Measurements from ENCODE around the gene KCTD4.

The KCTD4 gene

GRCh38 chr13:45216193-45216592 is 15.3 kb upstream of the KCTD4 start:
- no peak overlapping the region for H3K27ac ChIP-seq
- H3K4me2 ChIP-seq = no peak overlapping the region
- peaks cover 34% of the 10 kb centered on the region for H3K4me1 ChIP-seq (ENCODE audit: low read depth, poor library complexity, severe bottlenecking)
- H3K27me3 ChIP-seq (ENCODE audit: insufficient read depth, low read depth) = no peaks in the 10 kb centered on the region
- no peak overlapping the region for H3K4me3 ChIP-seq (IDR thresholded peaks at IDR 0.05; ENCODE audit: insufficient read depth, low read depth, low read length)
- H2AFZ ChIP-seq (ENCODE audit: low read depth) = no peak overlapping the region
- no peaks in the 10 kb centered on the region for H4K20me1 ChIP-seq (ENCODE audit: insufficient read depth)
- H3K79me2 ChIP-seq (ENCODE audit: insufficient read depth, low read depth) = no peaks in the 10 kb centered on the region
- H3K9ac ChIP-seq = no peak overlapping the region
- no peaks in the 10 kb centered on the region for H3K36me3 ChIP-seq (ENCODE audit: insufficient read depth)
- TF ChIP-seq, protein P1, sequence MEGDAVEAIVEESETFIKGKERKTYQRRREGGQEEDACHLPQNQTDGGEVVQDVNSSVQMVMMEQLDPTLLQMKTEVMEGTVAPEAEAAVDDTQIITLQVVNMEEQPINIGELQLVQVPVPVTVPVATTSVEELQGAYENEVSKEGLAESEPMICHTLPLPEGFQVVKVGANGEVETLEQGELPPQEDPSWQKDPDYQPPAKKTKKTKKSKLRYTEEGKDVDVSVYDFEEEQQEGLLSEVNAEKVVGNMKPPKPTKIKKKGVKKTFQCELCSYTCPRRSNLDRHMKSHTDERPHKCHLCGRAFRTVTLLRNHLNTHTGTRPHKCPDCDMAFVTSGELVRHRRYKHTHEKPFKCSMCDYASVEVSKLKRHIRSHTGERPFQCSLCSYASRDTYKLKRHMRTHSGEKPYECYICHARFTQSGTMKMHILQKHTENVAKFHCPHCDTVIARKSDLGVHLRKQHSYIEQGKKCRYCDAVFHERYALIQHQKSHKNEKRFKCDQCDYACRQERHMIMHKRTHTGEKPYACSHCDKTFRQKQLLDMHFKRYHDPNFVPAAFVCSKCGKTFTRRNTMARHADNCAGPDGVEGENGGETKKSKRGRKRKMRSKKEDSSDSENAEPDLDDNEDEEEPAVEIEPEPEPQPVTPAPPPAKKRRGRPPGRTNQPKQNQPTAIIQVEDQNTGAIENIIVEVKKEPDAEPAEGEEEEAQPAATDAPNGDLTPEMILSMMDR (conservative IDR thresholded peaks at IDR 0.05; ENCODE audit: low read depth, low read length) = no peak

- Histone ChIP-seq H3K4me2 (no peak overlapping the region), H3K79me2 (ENCODE audit: insufficient read depth, low read depth) (no peaks in the 10 kb centered on the region), H3K27ac (no peak overlapping the region), H3K27me3 (ENCODE audit: insufficient read depth, low read depth) (no peaks in the 10 kb centered on the region), H2AFZ (ENCODE audit: low read depth) (no peak overlapping the region), H3K4me1 (ENCODE audit: low read depth, poor library complexity, severe bottlenecking) (peaks cover 34% of the 10 kb centered on the region), H3K9ac (no peak overlapping the region), H4K20me1 (ENCODE audit: insufficient read depth) (no peaks in the 10 kb centered on the region), H3K4me3 (IDR thresholded peaks at IDR 0.05; ENCODE audit: insufficient read depth, low read depth, low read length) (no peak overlapping the region), H3K36me3 (ENCODE audit: insufficient read depth) (no peaks in the 10 kb centered on the region)
- TF ChIP-seq, protein P1 (conservative IDR thresholded peaks at IDR 0.05; ENCODE audit: low read depth, low read length) = no peak
Measured at GRCh38 chr13:45215392-45216077, 14.7 kb upstream of the KCTD4 start.

DNA sequence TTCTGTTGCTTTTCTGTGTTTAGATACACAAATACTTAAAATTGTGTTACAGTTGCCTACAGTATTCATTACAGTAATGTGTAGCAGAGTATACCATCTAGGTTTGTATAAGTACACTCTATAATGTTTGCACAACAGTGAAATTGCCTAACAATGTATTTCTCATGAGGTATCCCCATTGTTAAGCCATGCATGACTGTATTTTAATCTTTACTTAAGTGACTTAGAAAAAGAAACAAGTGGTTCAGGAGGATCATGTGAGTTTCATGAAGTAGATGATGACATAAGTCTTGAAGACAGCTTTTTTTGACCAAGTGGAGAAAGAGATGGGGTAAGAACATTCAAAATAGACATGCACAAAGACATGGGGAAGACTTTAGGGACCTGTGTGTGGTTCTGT is 8.4 kb upstream of the KCTD4 start:
- TF ChIP-seq, protein P1 (conservative IDR thresholded peaks at IDR 0.05; ENCODE audit: low read depth, low read length) = no peak
- no peaks in the 10 kb centered on the region for H3K27me3 ChIP-seq (ENCODE audit: insufficient read depth, low read depth)
- no peak overlapping the region for H3K27ac ChIP-seq
- H3K79me2 ChIP-seq (ENCODE audit: insufficient read depth, low read depth) = no peaks in the 10 kb centered on the region
- H3K4me3 ChIP-seq (IDR thresholded peaks at IDR 0.05; ENCODE audit: insufficient read depth, low read depth, low read length) = no peak overlapping the region
- no peak overlapping the region for H2AFZ ChIP-seq (ENCODE audit: low read depth)
- H3K4me1 ChIP-seq (ENCODE audit: low read depth, poor library complexity, severe bottlenecking) = peaks cover 13% of the 10 kb centered on the region
- H4K20me1 ChIP-seq (ENCODE audit: insufficient read depth) = no peaks in the 10 kb centered on the region
- H3K4me2 ChIP-seq = no peak overlapping the region
- no peaks in the 10 kb centered on the region for H3K36me3 ChIP-seq (ENCODE audit: insufficient read depth)
- no peak overlapping the region for H3K9ac ChIP-seq

DNA sequence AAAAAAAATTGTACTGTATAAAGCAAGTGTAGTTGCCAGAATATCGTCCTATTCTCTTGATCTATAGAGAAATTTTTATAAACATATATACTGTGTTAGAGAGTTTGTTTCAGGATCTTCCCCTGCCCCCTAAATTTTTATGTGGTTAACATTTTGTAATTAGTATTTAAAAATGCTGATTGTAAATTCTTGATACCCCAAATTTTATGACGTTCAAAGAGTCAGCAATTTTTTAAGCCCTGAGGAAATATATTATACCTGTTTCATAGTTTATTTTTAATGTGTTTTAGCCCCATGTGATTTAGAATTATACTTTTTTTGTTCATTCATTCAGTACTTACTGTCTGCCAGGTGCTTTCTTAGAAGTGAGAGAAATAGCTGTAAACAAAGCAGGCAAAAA is 7.3 kb upstream of the KCTD4 start:
- Histone ChIP-seq H3K36me3 (ENCODE audit: insufficient read depth) (no peaks in the 10 kb centered on the region), H3K9ac (no peak overlapping the region), H3K79me2 (ENCODE audit: insufficient read depth, low read depth) (no peaks in the 10 kb centered on the region), H3K4me2 (no peak overlapping the region), H3K4me3 (IDR thresholded peaks at IDR 0.05; ENCODE audit: insufficient read depth, low read depth, low read length) (no peak overlapping the region), H2AFZ (ENCODE audit: low read depth) (no peak overlapping the region), H3K27ac (no peak overlapping the region), H4K20me1 (ENCODE audit: insufficient read depth) (no peaks in the 10 kb centered on the region), H3K27me3 (ENCODE audit: insufficient read depth, low read depth) (no peaks in the 10 kb centered on the region), H3K4me1 (ENCODE audit: low read depth, poor library complexity, severe bottlenecking) (peaks cover 24% of the 10 kb centered on the region)
- TF ChIP-seq, protein P1 (conservative IDR thresholded peaks at IDR 0.05; ENCODE audit: low read depth, low read length) = no peak

Measured in KMS-11 (cell line).